Stimulated activated CD8-positive, alpha-beta memory T cell treated with anti-CD3 and anti-CD28 coated beads, Interleukin-2, amount 100 ng/mL, for 48 hours (primary cell): Measurements from ENCODE around the gene TMEM108.

Experiments
- DNase-seq, 2 donors: peaks; one replicate each; pipeline ENCODE4 v3.0.0-alpha.2; 2020; ENCODE audit warnings: low read depth in 2 of 2

TMEM108 gene

GRCh38 chr3:133162670-133163305 is 124.6 kb downstream of the TMEM108 start:
- DNase-seq = no peak

- no peak for DNase-seq
These were observed 129.3 kb downstream of the TMEM108 start for GRCh38 chr3:133167340-133168024.

GRCh38 chr3:133168025-133168401 is 129.8 kb downstream of the TMEM108 start:
- DNase-seq = no peak

GRCh38 chr3:133169331-133170068 is 131.3 kb downstream of the TMEM108 start:
- no peak for DNase-seq

GRCh38 chr3:133171831-133172230 is 133.6 kb downstream of the TMEM108 start:
- no peak for DNase-seq

GRCh38 chr3:133181392-133182150 is 143.4 kb downstream of the TMEM108 start:
- DNase-seq = no peak

GRCh38 chr3:133187870-133188379 is 149.7 kb downstream of the TMEM108 start:
- DNase-seq = no peak

GRCh38 chr3:133188996-133189395 is 150.8 kb downstream of the TMEM108 start:
- DNase-seq = no peak

GRCh38 chr3:133189893-133190292 is 151.7 kb downstream of the TMEM108 start:
- DNase-seq = no peak

GRCh38 chr3:133191818-133192217 is 153.6 kb downstream of the TMEM108 start:
- DNase-seq = no peak

GRCh38 chr3:133192363-133192945 is 154.3 kb downstream of the TMEM108 start:
- DNase-seq = no peak

- DNase-seq = no peak
These were observed 154.8 kb downstream of the TMEM108 start for GRCh38 chr3:133192967-133193366.

GRCh38 chr3:133196527-133196926 is 158.3 kb downstream of the TMEM108 start:
- DNase-seq = no peak

GRCh38 chr3:133197619-133198018 is 159.4 kb downstream of the TMEM108 start:
- DNase-seq = no peak

GRCh38 chr3:133206921-133207320 is 168.7 kb downstream of the TMEM108 start:
- DNase-seq = no peak

- no peak for DNase-seq
These were observed 170.0 kb downstream of the TMEM108 start for GRCh38 chr3:133208184-133208583.

GRCh38 chr3:133209871-133210550 is 171.8 kb downstream of the TMEM108 start:
- DNase-seq = no peak

- no peak for DNase-seq
These were observed 172.5 kb downstream of the TMEM108 start for GRCh38 chr3:133210656-133211055.

- DNase-seq = no peak
These were observed 173.3 kb downstream of the TMEM108 start for GRCh38 chr3:133211449-133211848.

- no peak for DNase-seq
These were observed 173.7 kb downstream of the TMEM108 start for GRCh38 chr3:133211856-133212255.

GRCh38 chr3:133213937-133214336 is 175.7 kb downstream of the TMEM108 start:
- DNase-seq = no peak
